HG03064 (cell line): ENCODE measurements around the gene WNT8B.

Experiments used
- ATAC-seq: cut with Tn5 transposase; IDR thresholded peaks from one replicate; pipeline ENCODE4 v1.9.1; 2021; ENCODE audit warnings: low read depth; ENCODE audit not compliant: unreplicated experiment

WNT8B gene

DNA sequence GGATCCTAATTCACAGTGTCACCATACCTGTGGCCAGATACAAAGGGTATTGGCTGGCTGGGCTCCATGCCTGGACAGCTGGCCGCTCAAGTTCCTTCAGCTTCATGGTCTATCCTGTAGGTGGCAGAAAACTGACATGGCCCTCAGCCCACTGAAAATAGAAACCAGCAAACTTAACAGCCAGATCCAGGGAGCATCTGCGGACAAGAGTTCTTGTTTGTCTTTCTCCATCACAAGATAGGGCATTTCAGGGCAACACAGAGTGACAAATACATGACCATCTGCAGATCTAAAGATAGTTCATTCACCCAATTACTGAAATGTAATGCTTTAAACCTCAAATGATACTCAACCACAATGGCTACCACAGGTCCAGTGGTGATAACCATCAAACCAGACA is 54.0 kb downstream of the WNT8B start:
- ATAC-seq: no peak

DNA sequence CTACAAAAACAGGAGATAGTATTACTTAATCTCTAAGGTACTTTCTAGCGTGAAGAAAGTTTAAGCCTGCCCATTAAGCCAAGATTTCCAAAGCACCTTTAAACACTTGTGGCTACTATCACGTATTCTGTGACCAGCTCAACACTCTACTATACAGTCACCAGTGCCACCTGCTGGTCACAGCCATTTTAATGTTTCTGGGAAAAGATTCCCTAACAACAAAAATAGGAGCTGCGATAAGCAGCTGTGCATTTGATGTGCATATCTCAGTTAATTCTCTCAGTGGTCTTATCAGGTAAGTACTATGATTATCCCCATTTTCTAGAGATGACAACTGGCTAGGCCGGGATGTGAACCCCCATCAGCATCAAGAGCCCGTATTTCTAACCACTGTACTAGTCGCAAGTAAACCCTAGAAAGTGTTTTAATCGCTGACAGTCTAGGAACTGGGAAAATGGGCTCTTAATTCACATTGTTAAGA is 56.0 kb downstream of the WNT8B start:
- ATAC-seq: no peak

DNA sequence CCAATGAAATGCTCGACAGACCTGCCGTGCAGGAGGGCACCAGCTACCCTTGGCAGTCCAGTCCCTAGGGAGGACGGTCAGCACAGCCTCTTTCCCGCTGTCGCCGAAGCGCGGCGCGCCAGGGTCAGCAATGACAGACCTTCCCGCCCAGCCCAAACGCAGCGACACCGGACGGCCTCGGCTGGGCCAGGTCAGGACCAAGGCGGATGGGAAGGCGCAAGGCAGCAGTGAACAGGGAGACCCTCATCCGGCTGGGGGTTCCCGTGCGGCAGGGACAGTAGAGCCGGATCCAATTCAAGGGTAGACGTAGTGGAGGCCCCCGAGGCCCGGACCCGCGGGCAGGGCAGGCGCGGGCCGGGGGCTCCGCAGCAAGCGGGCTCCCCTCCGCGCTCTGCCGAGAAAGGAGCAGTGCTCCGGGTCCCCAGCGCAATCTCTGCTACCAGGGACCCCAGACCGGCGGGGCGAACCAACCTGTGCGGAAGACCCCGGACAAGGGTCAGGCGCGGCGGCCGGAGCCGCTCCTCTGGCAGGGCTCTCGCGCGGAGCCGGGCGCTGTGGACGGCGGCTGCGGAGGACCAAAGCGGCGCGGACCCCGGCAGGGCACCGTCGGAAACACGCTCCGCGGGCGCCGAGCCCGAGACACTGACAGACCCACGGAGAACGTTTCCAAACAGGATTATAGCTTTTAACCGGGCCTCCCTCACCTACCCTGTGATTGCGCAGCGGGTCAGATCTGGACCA is 56.7 kb downstream of the WNT8B start, which contains the start of gene SEC31B:
SEC31B (minus strand) TSS at position 551 of the 741 bp plus-strand sequence. CDS start 2,909 bp downstream, outside the sequence.
- ATAC-seq: no peak

DNA sequence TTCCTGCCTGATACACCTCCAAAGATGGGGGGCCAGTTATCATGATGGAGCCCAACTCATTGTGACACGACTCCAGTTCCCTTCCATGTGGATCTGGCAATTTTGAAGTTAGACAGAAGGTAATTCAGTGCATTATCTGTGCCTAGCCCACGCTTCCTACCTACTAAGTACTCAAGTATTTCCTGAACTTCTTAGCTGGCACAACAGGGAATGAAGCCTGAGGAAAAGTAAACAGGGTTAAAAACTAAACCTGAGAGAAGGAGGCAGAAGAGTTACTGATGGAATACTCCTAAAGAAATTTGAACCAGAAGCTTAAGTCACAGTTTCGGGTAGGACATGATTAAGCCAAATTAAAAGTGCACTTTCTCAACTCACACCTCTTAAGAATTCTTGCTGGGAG is 58.0 kb downstream of the WNT8B start:
- ATAC-seq: no peak

DNA sequence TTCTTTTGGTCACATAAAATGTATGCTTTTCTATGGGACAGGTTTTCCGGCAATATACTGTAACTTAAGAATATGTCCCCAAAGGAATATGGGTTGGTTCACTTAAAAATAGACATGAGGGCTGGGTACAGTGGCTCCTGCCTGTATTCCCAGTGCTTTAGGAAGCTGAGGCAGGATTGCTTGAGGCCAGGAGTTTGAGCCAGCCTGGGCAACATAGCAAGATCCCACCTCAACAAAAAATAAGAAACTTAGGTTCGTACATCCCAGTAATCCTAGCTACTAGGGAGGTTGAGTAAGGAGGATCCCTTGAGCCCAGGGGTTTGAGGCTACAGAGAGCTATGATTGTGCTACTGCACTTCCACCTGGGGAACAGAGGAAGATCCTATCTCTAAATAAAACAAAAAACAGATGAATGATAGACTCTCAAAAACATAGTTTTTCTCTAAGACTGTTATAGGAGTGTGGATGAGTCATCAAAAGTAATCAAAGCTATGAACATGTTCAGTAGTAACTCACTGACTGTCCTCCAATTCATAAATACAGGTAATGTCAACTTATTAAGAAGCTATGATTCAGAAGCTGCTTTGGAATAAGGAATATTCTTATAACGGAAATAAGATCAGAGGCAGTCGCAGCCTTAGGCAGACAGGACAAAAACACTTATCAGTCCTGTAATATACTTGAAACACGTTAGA is 59.4 kb downstream of the WNT8B start:
- no peak for ATAC-seq

DNA sequence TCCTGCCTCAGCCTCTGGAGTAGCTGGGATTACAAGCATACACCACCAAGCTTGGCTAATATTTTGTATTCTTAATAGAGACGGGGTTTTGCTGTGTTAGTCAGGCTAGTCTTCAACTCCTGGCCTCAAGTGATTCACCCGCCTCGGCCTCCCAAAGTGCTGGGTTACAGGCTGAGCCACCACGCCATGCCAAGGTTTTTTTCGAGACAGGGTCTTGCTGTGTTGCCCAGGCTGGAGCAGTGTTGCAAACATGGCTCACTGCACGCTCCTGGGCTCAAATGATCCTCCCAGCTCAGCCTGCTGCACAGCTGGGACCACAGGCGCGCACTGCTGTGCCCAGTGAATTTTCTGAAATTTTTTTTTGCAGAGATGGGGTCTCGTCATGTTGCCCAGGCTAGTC is 60.1 kb downstream of the WNT8B start:
- ATAC-seq: no peak

DNA sequence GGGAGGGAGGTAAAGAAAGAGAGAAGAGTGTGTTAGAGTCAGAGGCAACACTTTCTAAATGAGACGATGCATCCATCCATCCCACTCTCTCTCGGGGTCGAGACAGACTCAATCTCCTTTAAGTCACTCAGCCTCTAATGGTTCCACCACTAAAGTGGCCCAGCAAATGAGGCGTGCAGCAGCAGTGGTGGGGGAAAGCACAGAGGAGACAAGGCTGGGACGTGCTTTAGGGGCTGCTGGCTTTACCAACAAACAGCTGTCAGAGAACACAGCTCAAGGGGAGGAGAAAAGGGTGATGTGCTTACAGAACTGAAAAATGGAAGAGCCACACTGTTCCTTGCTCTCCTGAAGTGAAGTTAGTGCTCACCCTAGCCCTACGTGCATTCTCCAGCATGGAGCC is 61.4 kb downstream of the WNT8B start:
- no peak for ATAC-seq

DNA sequence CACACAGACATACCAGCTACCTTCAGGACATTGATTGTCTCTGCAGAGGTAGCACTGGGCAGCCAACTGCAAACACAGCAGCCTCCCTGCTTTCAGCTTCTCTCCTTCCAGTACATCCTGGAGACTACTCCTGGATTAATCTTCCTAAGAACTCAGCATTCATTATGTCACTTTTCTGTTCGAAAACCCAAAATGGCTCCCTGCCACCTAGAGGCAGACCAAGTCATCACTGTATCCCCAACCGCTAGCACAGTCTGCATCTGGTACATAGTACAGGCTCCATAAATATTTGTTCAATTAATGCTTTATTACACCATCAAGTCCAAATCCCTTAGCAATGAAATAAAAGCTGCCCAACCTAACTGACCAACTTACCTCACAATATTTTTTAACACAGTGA is 61.8 kb downstream of the WNT8B start:
- no peak for ATAC-seq

DNA sequence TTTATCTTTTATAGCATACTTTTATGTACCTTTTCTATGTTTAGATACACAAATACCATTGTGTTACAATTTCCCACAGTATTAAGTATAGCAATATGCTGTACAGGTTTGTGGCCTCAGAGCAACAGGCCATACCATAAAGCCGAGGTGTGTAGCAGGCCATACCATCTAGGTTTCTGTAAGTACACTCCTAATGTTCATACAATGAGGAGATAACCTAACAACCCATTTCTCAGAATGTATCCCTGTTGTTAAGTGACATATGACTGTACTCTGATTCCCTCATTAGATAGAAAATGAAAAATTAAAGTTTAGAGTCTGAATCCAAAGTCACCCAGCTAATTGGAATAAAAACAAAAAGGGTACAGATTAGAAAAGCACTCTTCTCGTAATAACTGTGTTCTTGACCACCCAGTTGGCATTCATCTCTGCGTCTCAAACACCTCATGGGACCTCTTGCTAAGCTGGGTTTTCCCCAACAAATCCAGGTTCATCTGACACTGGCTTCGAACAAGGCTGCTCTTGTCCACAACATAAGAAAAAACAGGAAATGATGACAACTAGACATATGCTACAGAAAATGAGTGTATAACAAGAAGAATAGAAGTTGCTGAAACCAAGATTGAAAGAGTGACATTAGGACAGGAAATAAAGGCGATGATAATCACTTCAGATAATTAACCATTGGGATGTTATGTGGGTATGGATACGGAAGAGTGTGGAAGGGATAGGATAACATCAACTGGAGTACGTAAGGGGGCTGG is 65.5 kb downstream of the WNT8B start:
- no peak for ATAC-seq

DNA sequence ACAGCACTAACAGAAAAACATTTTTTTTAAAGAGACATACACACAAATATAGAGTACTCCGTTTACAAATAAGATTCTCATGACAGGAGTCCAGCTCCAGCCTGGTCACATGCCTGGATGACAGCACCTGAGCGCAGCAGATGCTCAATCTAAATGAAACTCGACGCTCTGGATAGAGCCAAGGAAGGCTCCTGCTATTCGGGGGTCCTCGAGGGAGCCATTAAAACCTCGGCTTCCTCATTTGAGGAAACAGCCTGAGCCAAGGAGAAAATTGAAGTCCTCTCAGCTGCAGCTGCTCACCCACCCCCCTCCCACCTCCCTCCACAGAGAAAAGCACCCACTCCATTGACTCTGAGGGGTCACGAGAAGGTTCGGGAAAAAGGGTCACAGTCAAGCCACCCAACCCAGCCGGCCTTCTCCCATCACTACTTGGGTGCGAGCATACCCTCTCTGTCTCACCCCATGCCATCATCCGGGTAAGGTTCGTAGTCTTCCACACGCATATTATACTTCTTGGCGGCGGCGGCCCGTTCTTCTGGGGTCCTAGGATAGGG is 66.2 kb downstream of the WNT8B start:
- no peak for ATAC-seq

DNA sequence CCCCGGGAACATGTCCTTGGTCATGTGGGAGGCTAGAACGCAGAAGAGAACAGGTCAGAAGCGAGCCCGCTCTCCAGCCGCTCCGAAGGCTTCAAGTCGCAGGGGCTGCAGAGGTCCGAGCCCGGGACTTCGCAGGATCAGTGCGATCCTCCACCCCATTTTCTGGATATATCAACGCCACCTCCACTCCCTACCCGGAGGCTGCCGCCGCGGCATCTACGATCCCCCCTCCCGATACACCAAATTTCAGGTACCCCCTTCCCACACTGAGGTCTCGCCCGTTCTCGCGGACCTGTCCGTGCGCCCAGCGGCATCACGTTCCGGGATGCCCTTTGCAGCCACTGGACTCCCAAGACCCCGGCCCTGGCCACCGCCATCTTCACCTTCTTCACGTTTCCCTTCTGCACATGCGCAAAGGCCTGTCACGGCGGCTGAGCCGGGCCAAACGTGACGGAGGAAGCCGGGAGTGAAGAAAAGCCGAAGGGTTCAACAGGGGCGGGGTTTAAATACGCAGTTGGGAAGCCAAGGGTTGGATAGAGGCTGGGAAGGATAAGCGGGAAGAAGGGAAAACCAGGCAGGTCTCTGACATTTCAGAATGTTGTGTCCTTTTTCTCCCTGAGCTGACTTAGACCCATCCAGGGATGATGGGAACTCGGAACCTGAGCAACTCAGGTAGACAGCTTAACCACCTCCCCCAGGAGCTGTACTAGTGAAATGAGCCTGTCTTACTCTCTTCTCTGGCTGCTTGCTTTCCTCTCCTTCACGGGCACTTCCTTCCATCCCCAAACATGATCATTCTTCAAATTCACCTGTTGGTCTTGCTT is 66.9 kb downstream of the WNT8B start, which contains the start of gene NDUFB8:
NDUFB8 (minus strand) TSS at position 397 of the 824 bp plus-strand sequence; CDS start at position 377, 20 bp downstream.
- no peak for ATAC-seq

DNA sequence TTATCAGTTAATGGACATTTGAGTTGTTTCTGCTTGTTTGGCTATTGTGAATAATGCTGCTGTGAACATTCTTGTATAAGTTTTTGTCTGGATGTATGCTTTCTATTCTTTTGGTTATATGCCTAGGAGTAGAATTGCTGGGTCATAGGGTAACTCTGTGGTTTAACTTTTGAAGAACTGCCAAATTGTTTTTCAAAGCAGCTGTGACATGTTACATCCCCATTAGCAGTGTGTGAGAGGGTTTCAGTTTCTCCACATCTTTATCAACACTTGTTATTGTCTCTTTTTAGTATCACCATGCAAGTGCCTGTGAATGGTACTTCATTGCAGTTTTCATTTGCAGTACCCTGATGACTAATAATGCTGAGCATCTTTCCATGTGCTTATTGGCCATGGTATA is 69.0 kb downstream of the WNT8B start:
- no peak for ATAC-seq
